NCI-H1417 (cell line): ENCODE results near the gene RAB31.

Experiments
- DNase-seq, 3 experiments: peaks; one replicate each; lab custom pipeline; 2025; lab: John Stamatoyannopoulos, UW

RAB31 gene

GRCh38 chr18:9691235-9691634 is 16.9 kb upstream of the RAB31 start:
- DNase-seq = no peak

- no peak for DNase-seq
Observed at GRCh38 chr18:9694174-9694573, 13.9 kb upstream of the RAB31 start.

- DNase-seq = peak in 1 of 3 experiments; percentile 9
Observed at GRCh38 chr18:9694952-9695495, 13.1 kb upstream of the RAB31 start.

GRCh38 chr18:9695605-9696004 is 12.5 kb upstream of the RAB31 start:
- no peak for DNase-seq

- no peak for DNase-seq
Observed at GRCh38 chr18:9696112-9696511, 12.0 kb upstream of the RAB31 start.

- DNase-seq = no peak
Observed at GRCh38 chr18:9696701-9697100, 11.4 kb upstream of the RAB31 start.

GRCh38 chr18:9697121-9697520 is 11.0 kb upstream of the RAB31 start:
- DNase-seq = no peak

GRCh38 chr18:9698497-9698896 is 9.6 kb upstream of the RAB31 start:
- no peak for DNase-seq

- DNase-seq = peak in 2 of 3 experiments; percentile 8 to 53
Observed at GRCh38 chr18:9700261-9700796, 7.8 kb upstream of the RAB31 start.

GRCh38 chr18:9701609-9702349 is 6.3 kb upstream of the RAB31 start:
- DNase-seq = no peak

GRCh38 chr18:9704233-9705118 is 3.6 kb upstream of the RAB31 start:
- DNase-seq = no peak

GRCh38 chr18:9705183-9705829 is 2.8 kb upstream of the RAB31 start:
- peak in 1 of 3 experiments; percentile 29 for DNase-seq

- no peak for DNase-seq
Observed at GRCh38 chr18:9706081-9706935, 1.8 kb upstream of the RAB31 start.

GRCh38 chr18:9707381-9708056 is 582 bp upstream of the RAB31 start:
- DNase-seq = peak in 1 of 3 experiments; percentile 48

GRCh38 chr18:9708434-9709303 is 568 bp downstream of the RAB31 start:
- peak in 2 of 3 experiments; percentile 39 to 53 for DNase-seq

- no peak for DNase-seq
Observed at GRCh38 chr18:9709304-9709877, 1.3 kb downstream of the RAB31 start.

- no peak for DNase-seq
Observed at GRCh38 chr18:9710037-9710436, 1.9 kb downstream of the RAB31 start.

- no peak for DNase-seq
Observed at GRCh38 chr18:9711361-9712129, 3.4 kb downstream of the RAB31 start.
